ENCODE results near the gene CDC42BPG. TPM values are rescaled to one million over a fixed set of nuclear protein-coding genes. Genes with fewer than 3 reads are reported as not detected.

The CDC42BPG gene
- total RNA-seq, 1 experiment from 2014 or later: 26.5 TPM

DNA sequence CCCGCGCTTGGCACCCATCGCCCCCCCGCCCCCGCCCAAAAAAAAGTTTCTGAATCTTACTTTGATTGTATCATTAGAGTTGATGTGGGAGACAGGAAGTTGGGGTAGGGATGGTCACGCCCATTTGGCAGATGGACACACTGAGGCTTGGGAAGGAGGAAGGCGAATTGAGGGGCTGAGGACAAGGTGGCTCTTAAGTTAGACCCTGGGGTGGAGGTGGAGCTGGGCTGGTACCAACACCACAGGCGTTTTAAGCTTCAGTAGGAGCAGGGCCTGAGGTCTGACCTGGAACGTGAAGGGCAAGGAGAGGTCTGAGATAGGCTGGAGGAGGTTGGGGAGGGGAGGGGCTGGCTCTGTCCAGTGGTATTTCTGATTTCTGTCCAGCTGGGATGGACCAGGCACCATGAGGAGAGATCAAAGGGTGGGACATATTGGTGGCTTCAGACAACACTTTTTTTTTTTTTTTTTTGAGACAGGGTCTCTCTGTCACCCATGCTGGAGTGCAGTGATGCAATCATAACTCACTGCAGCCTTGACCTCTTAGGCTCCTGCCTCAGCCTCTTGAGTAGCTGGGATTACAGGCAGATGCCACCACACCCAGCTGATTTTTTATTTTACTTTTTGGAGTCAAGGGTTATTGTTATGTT lies 799 bp upstream of the CDC42BPG start:
- Mint-ChIP-seq H3K4me1 (ENCODE audit: low read depth, unreplicated experiment) (peaks cover 51% of the 10 kb centered on the region), H3K9me3 (ENCODE audit: low read depth, unreplicated experiment) (no peaks in the 10 kb centered on the region), H3K36me3 (ENCODE audit: insufficient read depth, unreplicated experiment) (peaks cover 52% of the 10 kb centered on the region), H3K4me3 (ENCODE audit: low read depth, unreplicated experiment) (peak overlapping the region; percentile 92), H3K27me3 (ENCODE audit: unreplicated experiment) (no peaks in the 10 kb centered on the region), H3K27ac (ENCODE audit: unreplicated experiment) (peak overlapping the region; percentile 5)
- intact Hi-C loops (cut with micrococcal nuclease; ENCODE audit: unreplicated experiment): loop anchor here (5.0 to 10.0 kb wide), 3 partner anchors 152 to 270 kb away; partner anchors contain the start of genes ARL2, BATF2, TM7SF2 and ZNHIT2
- no TSS peak for BruUV-seq (replicated peaks)
- DNase-seq: no peak
- CTCF ChIA-PET: interaction anchor here (1.0 to 2.5 kb wide), 3 partner anchors 43 to 169 kb away, joined by 3 to 11 read pairs (median 10); partner anchors contain the start of genes ARL2 and BATF2
- TF ChIP-seq, protein P1, sequence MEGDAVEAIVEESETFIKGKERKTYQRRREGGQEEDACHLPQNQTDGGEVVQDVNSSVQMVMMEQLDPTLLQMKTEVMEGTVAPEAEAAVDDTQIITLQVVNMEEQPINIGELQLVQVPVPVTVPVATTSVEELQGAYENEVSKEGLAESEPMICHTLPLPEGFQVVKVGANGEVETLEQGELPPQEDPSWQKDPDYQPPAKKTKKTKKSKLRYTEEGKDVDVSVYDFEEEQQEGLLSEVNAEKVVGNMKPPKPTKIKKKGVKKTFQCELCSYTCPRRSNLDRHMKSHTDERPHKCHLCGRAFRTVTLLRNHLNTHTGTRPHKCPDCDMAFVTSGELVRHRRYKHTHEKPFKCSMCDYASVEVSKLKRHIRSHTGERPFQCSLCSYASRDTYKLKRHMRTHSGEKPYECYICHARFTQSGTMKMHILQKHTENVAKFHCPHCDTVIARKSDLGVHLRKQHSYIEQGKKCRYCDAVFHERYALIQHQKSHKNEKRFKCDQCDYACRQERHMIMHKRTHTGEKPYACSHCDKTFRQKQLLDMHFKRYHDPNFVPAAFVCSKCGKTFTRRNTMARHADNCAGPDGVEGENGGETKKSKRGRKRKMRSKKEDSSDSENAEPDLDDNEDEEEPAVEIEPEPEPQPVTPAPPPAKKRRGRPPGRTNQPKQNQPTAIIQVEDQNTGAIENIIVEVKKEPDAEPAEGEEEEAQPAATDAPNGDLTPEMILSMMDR (IDR thresholded peaks at IDR 0.05; ENCODE audit: unreplicated experiment): no peak

DNA sequence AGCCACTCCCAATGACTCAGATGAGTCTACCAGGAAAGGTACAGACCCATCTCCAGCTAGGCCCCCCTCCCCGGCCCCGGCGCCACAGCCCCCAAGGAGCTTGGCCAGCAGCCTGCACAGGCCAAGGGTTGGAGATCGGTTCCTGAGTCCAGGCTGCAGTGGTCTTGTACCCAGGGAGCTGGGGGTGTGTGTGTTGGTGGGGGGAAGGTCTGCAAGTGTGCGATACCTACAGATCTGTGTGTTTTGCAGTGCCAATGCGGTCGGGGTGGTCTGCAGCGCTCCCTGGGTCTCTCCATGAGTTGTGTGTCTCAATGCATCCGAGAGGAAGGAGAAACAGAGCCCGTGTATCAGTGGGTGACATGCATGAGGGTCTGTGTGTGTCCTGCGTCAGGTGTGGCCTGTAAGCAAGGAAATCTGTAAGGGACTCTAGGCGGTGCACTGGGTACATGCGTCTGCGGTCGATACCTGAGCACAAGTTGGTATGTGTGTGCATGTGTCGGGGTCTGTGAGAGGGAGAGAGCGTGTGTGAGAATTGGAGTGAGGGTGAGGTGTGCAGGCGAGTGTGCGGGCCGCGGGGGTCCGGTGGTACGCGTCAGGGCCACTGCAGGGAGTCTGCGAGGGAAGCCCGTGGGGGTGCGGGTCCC lies 645 bp downstream of the CDC42BPG start:
- intact Hi-C loops (cut with micrococcal nuclease; ENCODE audit: unreplicated experiment): loop anchor here (10.0 kb wide), 1 partner anchor 271 kb away; the partner anchor contains the start of genes TM7SF2 and ZNHIT2
- CTCF ChIA-PET: interaction anchor here (0.6 to 2.5 kb wide), 14 partner anchors 8 to 836 kb away, joined by 3 to 11 read pairs (median 3); partner anchors contain the start of genes ARL2, BATF2, MEN1 and SF1
- H3K4me1 Mint-ChIP-seq (ENCODE audit: low read depth, unreplicated experiment): peaks cover 43% of the 10 kb centered on the region
- no peaks in the 10 kb centered on the region for H3K9me3 Mint-ChIP-seq (ENCODE audit: low read depth, unreplicated experiment)
- no peaks in the 10 kb centered on the region for H3K27me3 Mint-ChIP-seq (ENCODE audit: unreplicated experiment)
- peaks cover 52% of the 10 kb centered on the region for H3K36me3 Mint-ChIP-seq (ENCODE audit: insufficient read depth, unreplicated experiment)
- BruUV-seq (replicated peaks): TSS peak; percentile 37
- TF ChIP-seq, protein P1 (IDR thresholded peaks at IDR 0.05; ENCODE audit: unreplicated experiment): no peak
- peak; percentile 22 for DNase-seq
- H3K4me3 Mint-ChIP-seq (ENCODE audit: low read depth, unreplicated experiment): peak overlapping the region; percentile 92
- peak overlapping the region; percentile 29 for H3K27ac Mint-ChIP-seq (ENCODE audit: unreplicated experiment)

DNA sequence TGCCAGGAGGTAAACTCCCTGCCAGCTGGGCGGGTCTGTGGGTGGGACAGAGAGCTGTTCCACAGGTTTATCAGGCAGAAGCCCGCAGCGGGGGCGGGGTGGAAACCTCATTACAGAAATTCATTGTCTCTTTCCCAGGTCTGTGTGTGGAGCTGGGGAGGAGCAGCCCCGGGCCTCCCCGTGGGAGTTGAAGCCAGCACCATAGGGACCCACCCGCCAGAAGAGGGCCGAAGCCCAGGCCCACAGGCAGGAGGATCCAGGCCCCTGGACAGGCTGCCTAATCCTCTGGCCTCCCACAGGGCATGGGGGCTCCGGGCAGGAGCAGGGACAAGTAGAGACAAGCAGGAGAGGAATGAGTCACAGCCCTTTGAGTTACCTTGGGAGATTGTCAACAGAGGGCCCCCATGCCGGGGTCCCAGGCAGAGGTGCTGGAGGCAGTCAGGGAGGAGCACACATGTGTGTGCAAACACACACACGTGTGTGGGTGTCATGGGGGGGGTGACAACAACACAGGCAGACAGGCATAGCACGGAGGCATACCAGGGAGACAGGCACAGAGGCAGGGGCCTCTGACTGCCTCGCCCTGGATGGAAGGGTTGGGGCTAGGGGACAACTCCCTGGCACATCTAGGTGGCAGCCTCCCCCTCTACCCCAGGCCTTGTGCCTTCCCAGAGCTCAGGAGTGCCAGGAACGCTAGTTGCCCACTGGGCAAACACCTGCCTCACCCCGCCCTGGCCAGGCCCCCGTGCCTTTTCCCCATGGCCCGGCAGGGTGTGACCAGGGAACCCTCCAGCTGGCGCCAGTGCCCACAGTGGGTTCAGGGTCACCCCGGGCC lies 1.4 kb downstream of the CDC42BPG start:
- peak; percentile 77 for DNase-seq
- Mint-ChIP-seq H3K4me3 (ENCODE audit: low read depth, unreplicated experiment) (peak overlapping the region; percentile 92), H3K36me3 (ENCODE audit: insufficient read depth, unreplicated experiment) (peaks cover 45% of the 10 kb centered on the region), H3K27me3 (ENCODE audit: unreplicated experiment) (no peaks in the 10 kb centered on the region), H3K4me1 (ENCODE audit: low read depth, unreplicated experiment) (peaks cover 36% of the 10 kb centered on the region), H3K27ac (ENCODE audit: unreplicated experiment) (peak overlapping the region; percentile 29), H3K9me3 (ENCODE audit: low read depth, unreplicated experiment) (no peaks in the 10 kb centered on the region)
- no TSS peak for BruUV-seq (replicated peaks)
- CTCF ChIA-PET: interaction anchor here (0.6 to 2.5 kb wide), 9 partner anchors 11 to 836 kb away, joined by 3 to 10 read pairs (median 3); partner anchors contain the start of genes ARL2, MEN1 and SF1
- TF ChIP-seq, protein P1 (IDR thresholded peaks at IDR 0.05; ENCODE audit: unreplicated experiment): no peak
- intact Hi-C loops (cut with micrococcal nuclease; ENCODE audit: unreplicated experiment): loop anchor here (10.0 kb wide), 1 partner anchor 272 kb away; the partner anchor contains the start of genes TM7SF2 and ZNHIT2

DNA sequence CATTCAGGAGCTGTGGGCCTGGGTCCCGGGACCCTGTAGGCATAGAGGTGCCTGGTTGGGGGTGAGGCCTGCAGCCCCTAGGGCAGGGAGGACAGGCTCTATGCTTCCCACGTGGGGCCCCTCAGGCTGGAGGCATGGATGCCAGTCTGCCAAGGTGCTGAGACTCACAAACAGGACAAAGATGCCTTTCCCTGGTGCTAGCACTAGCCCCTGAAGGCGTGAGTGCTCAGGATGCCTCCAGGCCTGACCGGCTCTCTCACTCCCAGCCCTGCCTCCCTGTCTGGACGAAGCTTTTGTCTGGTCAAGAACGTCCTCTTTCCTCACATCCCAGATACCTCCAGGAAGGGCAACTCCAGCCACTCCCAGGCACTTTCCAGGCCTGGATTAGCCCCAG lies 2.1 kb downstream of the CDC42BPG start:
- Mint-ChIP-seq H3K4me1 (ENCODE audit: low read depth, unreplicated experiment) (peaks cover 33% of the 10 kb centered on the region), H3K27me3 (ENCODE audit: unreplicated experiment) (no peaks in the 10 kb centered on the region), H3K9me3 (ENCODE audit: low read depth, unreplicated experiment) (no peaks in the 10 kb centered on the region), H3K36me3 (ENCODE audit: insufficient read depth, unreplicated experiment) (peaks cover 45% of the 10 kb centered on the region), H3K4me3 (ENCODE audit: low read depth, unreplicated experiment) (peak overlapping the region; percentile 92), H3K27ac (ENCODE audit: unreplicated experiment) (peak overlapping the region; percentile 29)
- TF ChIP-seq, protein P1 (IDR thresholded peaks at IDR 0.05; ENCODE audit: unreplicated experiment): no peak
- CTCF ChIA-PET: interaction anchor here (0.6 kb wide), 1 partner anchor 33 kb away, joined by 3 read pairs; no protein-coding TSS in a partner anchor
- BruUV-seq (replicated peaks): no TSS peak
- peak; percentile 28 for DNase-seq
- intact Hi-C loops (cut with micrococcal nuclease; ENCODE audit: unreplicated experiment): loop anchor here (10.0 kb wide), 1 partner anchor 272 kb away; the partner anchor contains the start of genes TM7SF2 and ZNHIT2
